NCI-H1048 (cell line): ENCODE data around the gene PRKCA.
"Not testable (repeated sequence)": the region's sequence is repeated elsewhere in the genome, so short reads cannot be mapped to it uniquely, and the experiment has no call there.

Experiments
- DNase-seq: peaks from one replicate; lab custom pipeline; 2025; lab: John Stamatoyannopoulos, UW

Gene PRKCA

DNA sequence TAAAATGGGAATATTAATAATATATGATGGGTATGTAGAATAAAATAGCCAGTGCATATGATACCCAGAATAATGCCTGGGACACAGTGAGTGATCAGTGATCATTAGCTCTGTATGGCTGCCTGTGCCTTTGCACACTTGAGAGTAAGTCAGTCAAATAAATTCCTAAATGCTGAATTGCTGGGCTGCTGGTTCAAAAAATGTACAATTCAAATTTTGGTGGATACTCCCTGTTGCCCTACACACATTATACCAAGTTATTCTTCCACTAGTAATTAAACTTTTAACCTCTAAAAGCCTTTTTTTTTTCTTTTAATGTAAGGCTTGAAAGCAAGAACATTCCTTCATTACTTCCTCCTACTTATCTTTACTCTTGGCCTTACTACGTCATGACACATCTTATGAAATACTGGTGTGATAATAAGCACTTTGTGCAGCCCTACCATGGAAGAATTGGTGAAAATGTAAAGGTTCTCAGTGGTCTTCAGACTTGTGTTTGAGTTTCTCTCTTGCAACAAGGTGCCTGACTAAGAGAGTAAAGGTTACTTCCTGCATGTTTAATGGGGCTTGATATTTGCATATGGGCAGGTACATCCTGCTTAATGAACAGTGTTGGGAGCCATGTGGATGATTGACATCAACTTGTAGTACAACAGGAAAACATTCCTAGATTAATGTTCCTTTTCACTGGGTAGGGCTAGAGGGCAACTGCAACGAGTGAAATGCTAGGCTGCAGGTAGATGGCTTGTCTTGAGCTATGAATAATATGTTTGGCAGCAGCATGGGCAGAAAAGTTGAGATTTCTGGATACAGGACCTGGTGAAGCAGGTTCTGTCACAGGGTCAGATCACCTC lies 84.3 kb downstream of the PRKCA start:
- peak; percentile 26 for DNase-seq

DNA sequence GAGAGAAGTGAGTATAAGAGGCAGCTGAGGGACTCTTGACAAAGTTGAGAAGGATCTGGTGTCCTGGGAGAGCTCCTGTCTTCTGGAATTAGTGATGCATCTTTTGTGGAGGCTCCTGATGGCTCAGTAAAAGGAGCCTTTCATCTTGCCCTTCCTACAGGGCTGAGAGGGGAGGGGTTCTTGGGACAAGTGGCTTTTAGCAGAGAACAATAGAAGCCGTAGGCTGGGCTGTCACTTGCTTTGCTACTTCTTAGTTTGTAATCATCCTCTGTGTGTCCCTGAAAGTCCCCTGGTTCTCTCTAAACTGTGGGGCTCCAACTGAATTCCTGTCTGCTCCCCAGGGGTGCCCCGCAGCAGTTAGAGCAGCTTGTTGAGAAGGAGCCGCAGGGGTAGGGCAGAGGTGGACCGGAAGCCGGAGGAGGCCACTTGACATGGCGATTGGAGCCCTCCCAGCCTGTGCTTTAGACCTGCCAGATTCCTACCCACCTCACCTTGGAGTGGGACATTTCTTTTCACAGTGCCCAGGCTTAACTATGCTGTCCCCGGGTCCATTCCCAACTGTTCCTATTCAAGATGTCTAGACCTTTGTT lies 85.1 kb downstream of the PRKCA start:
- DNase-seq = no peak

DNA sequence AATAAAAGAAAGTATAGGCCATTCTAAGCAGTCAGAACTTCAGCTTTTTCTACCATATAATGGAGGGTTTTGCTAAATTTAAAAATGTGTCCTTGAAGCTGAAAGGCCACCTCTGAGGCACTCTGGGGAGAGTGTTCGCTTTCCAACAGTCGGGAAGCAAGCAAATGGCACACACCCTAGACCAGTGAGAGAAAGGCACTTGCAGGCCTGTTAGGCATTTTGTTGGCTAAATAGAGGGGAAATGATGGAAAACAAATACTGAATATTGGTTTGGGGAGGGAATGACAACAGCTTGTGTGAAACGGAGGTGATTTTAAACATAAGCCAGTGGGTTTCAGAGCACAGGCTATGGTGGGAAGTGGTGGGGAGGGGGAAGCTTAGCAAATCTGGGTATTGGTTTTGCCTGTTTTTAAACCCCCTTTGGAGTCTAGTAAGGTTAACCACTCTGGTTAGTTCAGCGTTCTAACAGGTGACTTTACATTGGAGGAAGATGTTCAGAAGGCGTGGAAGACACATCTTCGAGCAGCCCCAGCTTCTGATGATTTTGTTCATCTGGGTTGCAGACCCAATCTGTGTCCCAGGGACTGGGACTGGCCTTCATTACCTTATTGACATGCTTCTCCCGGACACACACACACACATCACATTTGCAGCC lies 90.5 kb downstream of the PRKCA start:
- DNase-seq = no peak

DNA sequence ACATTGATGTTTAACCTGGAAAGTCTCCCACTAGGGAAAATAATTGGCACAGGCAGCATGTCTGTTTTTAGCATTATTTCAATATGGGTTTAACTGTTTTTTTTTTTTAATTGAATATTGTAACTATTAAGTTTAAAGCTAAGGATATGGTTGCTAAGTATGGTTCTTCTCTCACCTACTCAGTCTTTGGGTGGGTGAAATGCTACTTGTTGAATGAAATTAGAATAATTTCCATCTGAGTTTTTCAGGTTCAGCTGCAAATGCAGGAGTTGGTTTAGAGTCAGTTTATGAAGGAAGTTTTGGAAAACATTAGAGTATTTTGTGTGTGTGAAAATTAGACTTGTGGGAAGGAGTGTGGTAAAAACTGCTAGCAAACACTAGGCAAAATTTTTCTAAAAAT lies 93.5 kb downstream of the PRKCA start:
- DNase-seq = no peak

DNA sequence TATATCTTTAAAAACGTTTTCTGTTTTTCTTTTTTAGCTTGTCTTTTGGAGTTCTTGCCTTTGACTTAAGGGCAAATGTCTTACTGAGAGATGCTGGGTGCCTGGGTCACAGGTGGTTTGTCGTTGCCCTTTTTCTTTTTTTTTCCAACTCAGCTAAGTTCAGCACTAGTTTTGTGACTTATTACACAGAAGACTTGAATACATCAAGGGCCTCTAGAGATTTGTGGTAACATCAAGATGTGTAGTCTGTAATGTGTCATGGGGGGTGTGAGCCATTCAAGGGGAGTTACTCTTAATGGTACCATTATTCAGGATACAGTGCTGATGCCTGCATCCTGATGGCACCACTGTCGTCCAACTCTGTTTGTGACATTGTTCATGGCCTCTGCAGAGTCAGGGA lies 95.1 kb downstream of the PRKCA start:
- no peak for DNase-seq

GRCh38 chr17:66398059-66398458 lies 95.6 kb downstream of the PRKCA start:
- no peak for DNase-seq

- DNase-seq = no peak
These were observed 96.2 kb downstream of the PRKCA start for GRCh38 chr17:66398617-66399016.

GRCh38 chr17:66399441-66399840 lies 97.0 kb downstream of the PRKCA start:
- no peak for DNase-seq

DNA sequence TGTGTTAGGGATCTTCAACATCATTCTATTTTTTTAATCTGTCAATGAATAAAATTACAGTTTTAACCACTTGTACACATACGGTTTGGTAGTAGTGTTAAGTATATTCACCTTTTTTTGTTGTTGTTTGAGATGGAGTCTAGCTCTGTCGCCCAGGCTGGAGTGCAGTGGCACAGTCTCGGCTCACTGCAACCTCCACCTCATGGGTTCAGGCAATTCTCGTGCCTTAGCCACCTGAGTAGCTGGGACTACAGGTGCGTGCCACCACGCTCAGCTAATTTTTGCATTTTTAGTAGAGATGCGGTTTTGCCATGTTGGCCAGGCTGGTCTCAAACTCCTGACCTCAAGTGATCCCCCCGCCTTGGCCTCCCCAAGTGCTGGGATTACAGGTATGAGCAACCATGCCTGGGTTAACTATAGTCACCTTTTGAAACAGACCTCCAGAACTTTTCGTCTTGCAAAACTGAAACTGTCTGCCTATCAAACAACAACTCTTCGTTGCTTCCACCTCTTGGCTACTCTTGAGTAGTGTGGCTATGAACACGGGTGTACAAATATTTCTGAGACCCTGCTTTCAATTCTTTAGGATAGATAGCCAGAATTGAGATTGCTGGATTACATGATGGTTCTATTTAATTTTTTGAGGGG lies 97.8 kb downstream of the PRKCA start:
- DNase-seq = not testable (repeated sequence)

DNA sequence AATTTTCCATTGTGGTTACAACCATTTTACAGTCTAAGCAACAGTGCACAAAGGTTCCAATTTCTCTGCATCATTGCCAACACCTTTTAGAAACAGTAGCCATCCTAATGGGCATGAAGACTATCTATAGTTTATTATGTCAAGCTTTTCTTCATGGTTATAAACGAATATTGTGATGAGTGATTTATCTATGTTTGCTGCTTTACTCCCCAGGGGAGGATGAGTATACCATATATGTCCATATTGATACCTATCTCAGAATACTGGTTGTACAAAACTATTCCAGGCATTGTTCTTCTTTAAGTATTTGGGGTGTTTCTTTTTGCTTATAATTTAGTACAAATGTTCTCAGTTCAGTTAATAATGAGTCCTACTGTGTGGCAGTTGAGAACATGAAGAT lies 98.3 kb downstream of the PRKCA start:
- DNase-seq = no peak

DNA sequence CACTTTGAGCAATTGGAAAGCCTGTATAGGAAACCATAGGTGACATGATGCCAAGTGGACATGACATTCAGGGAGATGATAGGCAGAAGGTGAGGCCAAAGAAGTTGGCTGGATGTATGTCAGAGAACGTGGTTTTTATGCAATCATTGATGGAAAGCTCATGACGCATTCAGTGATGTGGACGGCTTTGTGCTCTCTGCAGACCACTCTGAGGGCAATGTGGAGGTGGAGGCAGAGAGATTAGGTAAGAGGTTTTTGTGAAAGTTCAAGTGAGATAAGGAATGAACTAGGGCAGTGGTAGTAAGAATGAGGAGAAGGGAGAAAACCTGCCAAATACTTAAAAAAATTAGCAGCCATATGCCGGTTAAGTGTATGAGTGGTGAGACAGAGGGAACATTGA lies 99.0 kb downstream of the PRKCA start:
- no peak for DNase-seq

DNA sequence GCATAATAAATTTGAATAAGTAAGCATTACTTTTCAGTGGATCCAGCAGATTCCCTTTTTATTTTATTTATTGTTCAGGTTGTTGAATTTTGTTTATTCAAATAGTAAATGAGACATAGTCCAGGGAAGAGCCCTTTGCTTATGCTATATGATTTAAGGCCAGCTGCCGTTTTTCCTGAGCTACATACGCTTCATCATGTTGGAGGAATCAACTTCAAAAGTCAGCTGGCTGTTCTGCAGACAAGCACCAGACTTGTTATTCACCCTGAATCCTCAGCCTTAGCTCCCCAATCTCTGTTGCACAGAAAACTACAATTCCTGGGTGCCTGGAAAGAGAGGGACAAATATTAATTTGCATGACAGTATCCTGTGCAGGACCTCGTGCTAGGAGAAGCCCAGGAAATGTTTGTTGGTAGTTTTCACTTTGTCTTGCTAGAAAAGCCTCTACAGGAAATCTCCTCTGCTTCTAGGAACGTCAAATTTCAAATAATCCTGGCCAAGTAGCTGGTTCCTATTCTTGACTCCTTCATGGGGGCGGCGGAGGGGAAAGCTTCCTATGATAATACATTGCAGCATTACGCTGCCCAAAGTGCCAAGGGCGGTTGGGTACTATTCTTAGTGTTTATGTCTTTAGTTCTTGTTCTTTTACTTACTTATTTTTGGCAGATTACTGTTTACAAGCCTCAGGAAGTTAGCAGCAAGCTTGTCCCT lies 101.6 kb downstream of the PRKCA start:
- DNase-seq = no peak

GRCh38 chr17:66405836-66406677 lies 103.6 kb downstream of the PRKCA start:
- DNase-seq = no peak

- DNase-seq = no peak
These were observed 104.6 kb downstream of the PRKCA start for GRCh38 chr17:66406701-66407644.

- DNase-seq = no peak
These were observed 105.5 kb downstream of the PRKCA start for GRCh38 chr17:66407864-66408263.

DNA sequence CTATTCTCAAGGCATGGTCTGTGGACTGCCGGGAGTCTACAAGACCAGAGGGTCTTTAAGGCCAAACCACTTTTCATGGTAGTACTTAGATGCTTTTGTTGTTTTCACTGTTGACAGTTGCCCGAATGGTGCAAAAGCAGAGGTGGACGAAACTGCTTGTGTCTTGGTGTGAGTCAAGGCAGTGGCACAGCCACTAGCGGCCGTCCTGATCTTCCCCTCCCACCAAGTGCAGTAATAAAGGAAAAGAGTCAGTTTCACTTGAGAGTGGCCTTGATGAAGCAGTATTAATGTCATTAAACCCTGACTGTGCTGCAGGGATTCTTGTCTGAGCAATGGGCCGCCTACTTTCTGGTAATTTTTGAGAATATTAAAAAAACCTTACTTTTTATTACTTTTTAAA lies 109.1 kb downstream of the PRKCA start:
- no peak for DNase-seq

DNA sequence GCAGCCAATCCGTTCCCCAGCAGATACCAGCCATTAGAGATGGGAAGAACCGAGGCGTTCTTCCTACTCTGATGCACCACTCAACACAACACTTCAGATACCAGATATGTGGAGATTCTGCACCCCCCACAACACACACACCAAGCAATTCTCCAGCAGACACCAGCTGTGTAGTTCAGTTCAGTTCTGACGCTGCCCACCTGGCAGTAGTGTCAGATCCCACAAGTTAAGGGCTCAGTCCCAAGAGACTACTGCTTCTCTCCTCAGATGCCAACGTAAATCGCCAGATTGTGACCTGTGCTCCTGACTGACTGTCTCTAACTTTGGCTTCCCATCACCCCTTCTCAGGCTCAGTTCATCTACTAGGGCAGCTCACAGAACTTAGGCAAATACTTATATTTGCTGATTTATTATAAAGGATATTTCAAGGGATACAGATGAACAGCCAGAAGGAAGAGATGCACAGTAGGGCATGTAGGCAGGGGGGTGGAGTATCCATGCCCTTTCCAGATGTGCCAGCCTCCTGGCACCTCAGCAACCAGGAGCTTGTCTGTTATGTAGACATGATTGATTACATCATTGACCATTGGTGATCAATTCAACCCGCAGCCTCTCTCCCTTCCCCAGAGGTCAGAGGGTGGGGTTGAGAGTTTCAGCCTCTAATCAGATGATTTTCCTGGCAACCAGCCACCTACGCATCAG lies 110.6 kb downstream of the PRKCA start:
- no peak for DNase-seq

- no peak for DNase-seq
These were observed 111.4 kb downstream of the PRKCA start for GRCh38 chr17:66413559-66414520.
